HEK293T (cell line): Measurements from ENCODE around the gene AQP11.
A peak's percentile ranks its signal among the peaks of the same experiment; 100 is the strongest.

Source experiments
- CTCF ChIA-PET: fragments of 350-600 bp; formaldehyde crosslinking; extraction: SDS; loops from one replicate; lab custom pipeline; 2021; ENCODE audit warnings: antibody characterized with exemption, inconsistent platforms; lab: Yijun Ruan, JAX
- POLR2A ChIA-PET: fragments of 350-600 bp; formaldehyde crosslinking; extraction: SDS; loops from one replicate; lab custom pipeline; 2020; ENCODE audit warnings: antibody characterized with exemption, inconsistent platforms; lab: Yijun Ruan, JAX
- DNase-seq: peaks from one replicate; pipeline ENCODE4 v3.0.0; 2012; ENCODE audit warnings: mixed read lengths; ENCODE audit errors: extremely low spot score
- ARNT ChIP-seq: fragments of 450-650 bp; IDR thresholded peaks from 2 replicates; pipeline ENCODE4 v1.6.1; 2017; ENCODE audit warnings: mild to moderate bottlenecking
- BHLHE40 ChIP-seq: fragments of 450-650 bp; IDR thresholded peaks from 2 replicates; pipeline ENCODE4 v1.6.1; 2016; ENCODE audit warnings: mild to moderate bottlenecking, moderate library complexity, borderline replicate concordance
- CTBP1 ChIP-seq: fragments of 450-650 bp; IDR thresholded peaks from 2 replicates; pipeline ENCODE4 v1.6.1; 2016; ENCODE audit warnings: borderline replicate concordance
- ELF4 ChIP-seq: fragments of 450-650 bp; IDR thresholded peaks from 2 replicates; pipeline ENCODE4 v1.6.1; 2017; ENCODE audit warnings: antibody characterized with exemption
- FOXA1 ChIP-seq: fragments of 450-650 bp; IDR thresholded peaks from 2 replicates; pipeline ENCODE4 v1.6.1; 2016; ENCODE audit warnings: mild to moderate bottlenecking
- FOXK2 ChIP-seq: fragments of 450-650 bp; IDR thresholded peaks from 2 replicates; pipeline ENCODE4 v1.6.1; 2016; ENCODE audit warnings: mild to moderate bottlenecking
- FOXM1 ChIP-seq: fragments of 450-650 bp; IDR thresholded peaks from 2 replicates; pipeline ENCODE4 v1.6.1; 2017; ENCODE audit warnings: mild to moderate bottlenecking, borderline replicate concordance
- HDGF ChIP-seq: fragments of 450-650 bp; IDR thresholded peaks from 2 replicates; pipeline ENCODE4 v1.6.1; 2017; ENCODE audit warnings: antibody characterized with exemption, borderline replicate concordance
- L3MBTL2 ChIP-seq: fragments of 450-650 bp; conservative IDR thresholded peaks from 2 replicates; pipeline ENCODE4 v1.6.1; 2016; ENCODE audit warnings: mild to moderate bottlenecking
- LEF1 ChIP-seq: fragments of 450-650 bp; IDR thresholded peaks from 2 replicates; pipeline ENCODE4 v1.6.1; 2017; ENCODE audit warnings: mild to moderate bottlenecking, borderline replicate concordance
- NFRKB ChIP-seq: fragments of 450-650 bp; IDR thresholded peaks from 2 replicates; pipeline ENCODE4 v1.6.1; 2016; ENCODE audit warnings: mild to moderate bottlenecking, moderate library complexity
- PKNOX1 ChIP-seq: fragments of 450-650 bp; IDR thresholded peaks from 2 replicates; pipeline ENCODE4 v1.6.1; 2016
- SP1 ChIP-seq: fragments of 450-650 bp; IDR thresholded peaks from 2 replicates; pipeline ENCODE4 v1.6.1; 2017
- SUZ12 ChIP-seq: fragments of 450-650 bp; IDR thresholded peaks from 2 replicates; pipeline ENCODE4 v1.6.1; 2016; ENCODE audit warnings: mild to moderate bottlenecking
- TARDBP ChIP-seq: fragments of 450-650 bp; IDR thresholded peaks from 2 replicates; pipeline ENCODE4 v1.6.1; 2016
- ZNF384 ChIP-seq: fragments of 450-650 bp; IDR thresholded peaks from 2 replicates; pipeline ENCODE4 v1.6.1; 2016

The AQP11 gene

GRCh38 chr11:77647654-77648305 lies 58.0 kb downstream of the AQP11 start:
- ChIA-PET POLR2A (interaction anchor here (1.4 kb wide), 1 partner anchor 10 kb away, joined by 4 read pairs; the partner anchor contains the start of gene CLNS1A), CTCF (no interaction called here)
- no peak for DNase-seq
- no peak for TF ChIP-seq HDGF
- no peak for TF ChIP-seq PKNOX1
- no peak for TF ChIP-seq TARDBP
- no peak for TF ChIP-seq FOXK2
- no peak for TF ChIP-seq ARNT
- no peak for TF ChIP-seq NFRKB
- no peak for TF ChIP-seq ZNF384
- no peak for TF ChIP-seq BHLHE40
- TF ChIP-seq ELF4 = no peak
- no peak for TF ChIP-seq LEF1
- no peak for TF ChIP-seq L3MBTL2

- DNase-seq = no peak
- TF ChIP-seq BHLHE40 (no peak), PKNOX1 (peak; percentile 46; the same call in 1 of the 2 replicates)
- ChIA-PET CTCF (no interaction called here), POLR2A (no interaction called here)
Measured at GRCh38 chr11:77650123-77650522, 60.4 kb downstream of the AQP11 start.

- CTCF ChIA-PET = no interaction called here
- TF ChIP-seq FOXA1 (no peak), ZNF384 (peak; percentile 82)
- DNase-seq = no peak
- POLR2A ChIA-PET = no interaction called here
Measured at GRCh38 chr11:77654770-77655434, 65.1 kb downstream of the AQP11 start.

GRCh38 chr11:77656362-77656761 lies 66.6 kb downstream of the AQP11 start:
- DNase-seq = no peak
- ChIA-PET POLR2A (no interaction called here), CTCF (no interaction called here)
- TF ChIP-seq CTBP1 (no peak), ZNF384 (no peak), SP1 (no peak), TARDBP (no peak), LEF1 (no peak), FOXM1 (no peak), PKNOX1 (no peak), L3MBTL2 (no peak), HDGF (no peak), BHLHE40 (no peak), ARNT (no peak), SUZ12 (no peak), ELF4 (no peak), FOXK2 (no peak), FOXA1 (no peak), NFRKB (no peak)

GRCh38 chr11:77658213-77659013 lies 68.7 kb downstream of the AQP11 start:
- ChIA-PET CTCF (no interaction called here), POLR2A (no interaction called here)
- no peak for DNase-seq
- TF ChIP-seq HDGF (no peak), TARDBP (no peak), SP1 (no peak), PKNOX1 (no peak), LEF1 (no peak), CTBP1 (no peak), ZNF384 (no peak), FOXA1 (no peak), BHLHE40 (no peak), NFRKB (no peak), ELF4 (no peak), L3MBTL2 (no peak), FOXM1 (no peak), ARNT (no peak), FOXK2 (no peak), SUZ12 (no peak)
